Measurements from ENCODE around the gene ENC1.

Gene ENC1

GRCh38 chr5:74608736-74609601 is 31.6 kb downstream of the ENC1 start:
- DNase-seq = no peak

GRCh38 chr5:74605759-74606158 is 34.8 kb downstream of the ENC1 start:
- no peak for DNase-seq

GRCh38 chr5:74603376-74603775 is 37.2 kb downstream of the ENC1 start:
- no peak for DNase-seq

GRCh38 chr5:74599148-74599547 is 41.4 kb downstream of the ENC1 start:
- DNase-seq = no peak

GRCh38 chr5:74598731-74599130 is 41.8 kb downstream of the ENC1 start:
- no peak for DNase-seq

- DNase-seq = no peak
Measured at GRCh38 chr5:74596927-74597326, 43.6 kb downstream of the ENC1 start.

- DNase-seq = no peak
Measured at GRCh38 chr5:74595143-74595925, 45.2 kb downstream of the ENC1 start.

- no peak for DNase-seq
Measured at GRCh38 chr5:74594137-74595040, 46.1 kb downstream of the ENC1 start.

- no peak for DNase-seq
Measured at GRCh38 chr5:74589204-74590056, 51.1 kb downstream of the ENC1 start.

GRCh38 chr5:74588415-74588814 is 52.1 kb downstream of the ENC1 start:
- no peak for DNase-seq

- no peak for DNase-seq
Measured at GRCh38 chr5:74587890-74588289, 52.6 kb downstream of the ENC1 start.

- no peak for DNase-seq
Measured at GRCh38 chr5:74587300-74587699, 53.2 kb downstream of the ENC1 start.

GRCh38 chr5:74586856-74587255 is 53.7 kb downstream of the ENC1 start:
- DNase-seq = no peak

GRCh38 chr5:74582853-74583252 is 57.7 kb downstream of the ENC1 start:
- no peak for DNase-seq

GRCh38 chr5:74581988-74582365 is 58.6 kb downstream of the ENC1 start:
- DNase-seq = no peak

- DNase-seq = no peak
Measured at GRCh38 chr5:74580729-74581109, 59.8 kb downstream of the ENC1 start.

- DNase-seq = no peak
Measured at GRCh38 chr5:74579215-74579614, 61.3 kb downstream of the ENC1 start.

- DNase-seq = no peak
Measured at GRCh38 chr5:74578356-74579044, 62.0 kb downstream of the ENC1 start.

Data from C1 segment of cervical spinal cord (tissue), 14 donors.